OCI-LY7 (cell line): ENCODE data around the gene ZNF474. TPM values are rescaled to one million over a fixed set of nuclear protein-coding genes. Genes with fewer than 3 reads are reported as not detected.

Experiments
- BruUV-seq: library from RNA; stranded (reverse); fragments of 400-500 nt; replicated peaks from 2 replicates; lab custom pipeline; 2021; lab: Mats Ljungman, UMichigan
- CTCF ChIA-PET: fragments of 300-600 bp; sonication (Branson Sonifier 250); formaldehyde crosslinking; loops from one replicate; lab custom pipeline; 2022; ENCODE audit warnings: antibody characterized with exemption; ENCODE audit not compliant: unreplicated experiment; lab: Charles Lee
- POLR2A ChIA-PET: fragments of 300-600 bp; sonication (Branson Sonifier 250); formaldehyde crosslinking; loops from one replicate; lab custom pipeline; 2022; ENCODE audit warnings: antibody characterized with exemption; lab: Charles Lee
- DNase-seq: peaks from one replicate; pipeline ENCODE4 v3.0.0-alpha.2; 2015; ENCODE audit warnings: low spot score
- H2AFZ ChIP-seq: fragments of 200-600 bp; sonication (generic), shearing (Covaris generic); 2 replicates; pipeline ENCODE4 v1.6.1; 2014; ENCODE audit warnings: mild to moderate bottlenecking, antibody characterized with exemption, low read length, moderate library complexity
- H3K27ac ChIP-seq: fragments of 200-600 bp; sonication (generic); 2 replicates; pipeline ENCODE4 v1.5.1; 2014; ENCODE audit warnings: mixed run types, low read depth, mild to moderate bottlenecking, moderate library complexity, low read length, inconsistent platforms; ENCODE audit not compliant: poor library complexity, severe bottlenecking
- H3K36me3 ChIP-seq: fragments of 200-600 bp; sonication (generic); 2 replicates; pipeline ENCODE4 v1.6.1; 2014; ENCODE audit warnings: mild to moderate bottlenecking, antibody characterized with exemption, low read length, moderate library complexity, mixed read lengths; ENCODE audit not compliant: insufficient read depth
- H3K4me1 ChIP-seq: fragments of 200-600 bp; sonication (generic); 2 replicates; pipeline ENCODE4 v1.5.1; 2014; ENCODE audit warnings: mild to moderate bottlenecking, low read length; ENCODE audit not compliant: insufficient read depth, poor library complexity, severe bottlenecking
- H3K4me2 ChIP-seq: fragments of 200-600 bp; sonication (generic); 2 replicates; pipeline ENCODE4 v1.6.1; 2014; ENCODE audit warnings: mild to moderate bottlenecking, low read length
- H3K4me3 ChIP-seq: fragments of 200-600 bp; sonication (generic); 2 replicates; pipeline ENCODE4 v1.5.1; 2014; ENCODE audit warnings: mild to moderate bottlenecking, low read depth, low read length; ENCODE audit not compliant: poor library complexity, severe bottlenecking
- H3K79me2 ChIP-seq: fragments of 200-600 bp; sonication (generic); 2 replicates; pipeline ENCODE4 v1.6.1; 2016; ENCODE audit warnings: low read depth, mild to moderate bottlenecking, low read length, moderate library complexity, mixed read lengths; ENCODE audit not compliant: insufficient read depth
- H3K9me2 ChIP-seq: fragments of 200-600 bp; sonication (generic); 2 replicates; pipeline ENCODE4 v1.6.1; 2016; ENCODE audit warnings: mild to moderate bottlenecking, low read length, mixed read lengths; ENCODE audit not compliant: insufficient read depth
- H3K9me3 ChIP-seq: fragments of 200-600 bp; sonication (generic); 2 replicates; pipeline ENCODE4 v1.6.1; 2014; ENCODE audit warnings: mild to moderate bottlenecking, mixed run types, low read length, mixed read lengths
- H4K20me1 ChIP-seq: fragments of 200-600 bp; sonication (generic); 2 replicates; pipeline ENCODE4 v1.6.1; 2014; ENCODE audit warnings: mild to moderate bottlenecking, antibody characterized with exemption, low read length, moderate library complexity, mixed read lengths; ENCODE audit not compliant: insufficient read depth
- EZH2phosphoT487 ChIP-seq: fragments of 200-600 bp; sonication (generic); IDR thresholded peaks from 2 replicates; pipeline ENCODE4 v1.6.1; 2018; ENCODE audit warnings: low read depth, borderline replicate concordance, mild to moderate bottlenecking, mixed run types, antibody characterized with exemption, low read length, moderate library complexity, mixed read lengths
- intact Hi-C: fragments of 100-400 bp; cut with micrococcal nuclease; formaldehyde crosslinking; loops from one replicate; pipeline ENCODE4 v1.10.0; 2022; ENCODE audit not compliant: unreplicated experiment
- total RNA-seq, 2 experiments: library from RNA; depleted of rRNA in 1 of 2; stranded (reverse); fragments of >200 nt in 1 of 2; shearing (Covaris generic) in 1 of 2; gene quantifications; 2 replicates each; pipeline ENCODE4 v1.2.3, GENCODE V29; 2014 to 2022
- TF ChIP-seq, protein P1 (sequence below): fragments of 200-600 bp; sonication (generic); conservative IDR thresholded peaks from 2 replicates; pipeline ENCODE4 v1.5.1; 2014; ENCODE audit warnings: mild to moderate bottlenecking, antibody characterized with exemption, low read length, moderate library complexity, mixed read lengths

The ZNF474 gene
- total RNA-seq, 2 experiments from 2014 or later: not detected

DNA sequence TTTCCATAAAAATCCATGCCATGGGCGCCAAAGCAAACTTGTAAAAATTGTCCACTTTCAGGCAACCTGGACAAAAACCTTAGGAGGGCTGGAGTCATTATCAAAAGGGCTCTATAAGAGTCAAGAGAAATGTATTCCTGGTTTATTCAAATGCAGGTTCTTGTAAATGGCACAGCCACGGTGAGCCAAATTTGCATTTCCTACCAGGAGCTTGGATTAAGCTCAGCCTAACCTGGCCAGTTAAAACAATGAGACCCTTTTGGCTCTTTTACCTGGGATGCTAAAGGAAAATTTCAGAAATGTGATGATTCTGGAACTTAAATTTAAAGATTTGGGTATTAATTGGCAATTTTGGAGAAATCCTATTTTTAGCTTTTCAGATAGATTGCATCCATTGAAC is 8.9 kb upstream of the ZNF474 start:
- no peak overlapping the region for H2AFZ ChIP-seq
- TF ChIP-seq EZH2phosphoT487: no peak
- TF ChIP-seq, protein P1, sequence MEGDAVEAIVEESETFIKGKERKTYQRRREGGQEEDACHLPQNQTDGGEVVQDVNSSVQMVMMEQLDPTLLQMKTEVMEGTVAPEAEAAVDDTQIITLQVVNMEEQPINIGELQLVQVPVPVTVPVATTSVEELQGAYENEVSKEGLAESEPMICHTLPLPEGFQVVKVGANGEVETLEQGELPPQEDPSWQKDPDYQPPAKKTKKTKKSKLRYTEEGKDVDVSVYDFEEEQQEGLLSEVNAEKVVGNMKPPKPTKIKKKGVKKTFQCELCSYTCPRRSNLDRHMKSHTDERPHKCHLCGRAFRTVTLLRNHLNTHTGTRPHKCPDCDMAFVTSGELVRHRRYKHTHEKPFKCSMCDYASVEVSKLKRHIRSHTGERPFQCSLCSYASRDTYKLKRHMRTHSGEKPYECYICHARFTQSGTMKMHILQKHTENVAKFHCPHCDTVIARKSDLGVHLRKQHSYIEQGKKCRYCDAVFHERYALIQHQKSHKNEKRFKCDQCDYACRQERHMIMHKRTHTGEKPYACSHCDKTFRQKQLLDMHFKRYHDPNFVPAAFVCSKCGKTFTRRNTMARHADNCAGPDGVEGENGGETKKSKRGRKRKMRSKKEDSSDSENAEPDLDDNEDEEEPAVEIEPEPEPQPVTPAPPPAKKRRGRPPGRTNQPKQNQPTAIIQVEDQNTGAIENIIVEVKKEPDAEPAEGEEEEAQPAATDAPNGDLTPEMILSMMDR: no peak
- POLR2A ChIA-PET: no interaction called here
- CTCF ChIA-PET: no interaction called here
- BruUV-seq: no TSS peak
- H3K4me3 ChIP-seq: no peak overlapping the region
- H3K27ac ChIP-seq: no peak overlapping the region
- H3K36me3 ChIP-seq: no peaks in the 10 kb centered on the region
- H3K9me3 ChIP-seq: no peaks in the 10 kb centered on the region
- intact Hi-C loops: no loop called here
- no peaks in the 10 kb centered on the region for H3K4me1 ChIP-seq
- H3K4me2 ChIP-seq: no peak overlapping the region
- DNase-seq: no peak
- no peaks in the 10 kb centered on the region for H3K9me2 ChIP-seq
- no peaks in the 10 kb centered on the region for H4K20me1 ChIP-seq
- H3K79me2 ChIP-seq: no peaks in the 10 kb centered on the region

DNA sequence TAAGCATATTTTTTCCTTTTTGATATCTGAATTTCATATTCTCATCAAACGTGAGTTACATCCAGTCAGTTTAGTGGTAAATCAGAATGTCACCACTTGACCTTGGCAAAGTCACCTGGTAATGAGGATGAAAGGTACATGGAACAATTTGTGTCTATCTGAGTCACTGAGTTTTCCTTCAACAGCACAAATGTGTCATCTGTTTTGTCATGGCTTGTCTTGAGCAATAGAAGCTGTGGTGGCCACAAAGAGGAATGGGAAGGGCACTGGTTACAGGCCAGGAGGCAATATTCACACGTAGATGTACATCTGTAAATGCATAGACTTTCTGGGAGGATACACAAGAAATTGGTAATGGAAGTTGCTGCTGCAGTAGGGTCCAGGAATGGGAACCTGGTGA is 8.4 kb upstream of the ZNF474 start:
- no peak overlapping the region for H2AFZ ChIP-seq
- ChIA-PET CTCF (no interaction called here), POLR2A (interaction anchor here (0.9 kb wide), 1 partner anchor 8 kb away, joined by 5 read pairs; no protein-coding TSS in a partner anchor)
- H3K4me1 ChIP-seq: no peaks in the 10 kb centered on the region
- no peak overlapping the region for H3K4me3 ChIP-seq
- H3K9me3 ChIP-seq: no peaks in the 10 kb centered on the region
- no peaks in the 10 kb centered on the region for H3K36me3 ChIP-seq
- H4K20me1 ChIP-seq: no peaks in the 10 kb centered on the region
- no TSS peak for BruUV-seq
- no peaks in the 10 kb centered on the region for H3K79me2 ChIP-seq
- no peak for DNase-seq
- no peak for TF ChIP-seq EZH2phosphoT487
- TF ChIP-seq, protein P1: no peak
- H3K4me2 ChIP-seq: no peak overlapping the region
- intact Hi-C loops: no loop called here
- no peaks in the 10 kb centered on the region for H3K9me2 ChIP-seq
- H3K27ac ChIP-seq: no peak overlapping the region

DNA sequence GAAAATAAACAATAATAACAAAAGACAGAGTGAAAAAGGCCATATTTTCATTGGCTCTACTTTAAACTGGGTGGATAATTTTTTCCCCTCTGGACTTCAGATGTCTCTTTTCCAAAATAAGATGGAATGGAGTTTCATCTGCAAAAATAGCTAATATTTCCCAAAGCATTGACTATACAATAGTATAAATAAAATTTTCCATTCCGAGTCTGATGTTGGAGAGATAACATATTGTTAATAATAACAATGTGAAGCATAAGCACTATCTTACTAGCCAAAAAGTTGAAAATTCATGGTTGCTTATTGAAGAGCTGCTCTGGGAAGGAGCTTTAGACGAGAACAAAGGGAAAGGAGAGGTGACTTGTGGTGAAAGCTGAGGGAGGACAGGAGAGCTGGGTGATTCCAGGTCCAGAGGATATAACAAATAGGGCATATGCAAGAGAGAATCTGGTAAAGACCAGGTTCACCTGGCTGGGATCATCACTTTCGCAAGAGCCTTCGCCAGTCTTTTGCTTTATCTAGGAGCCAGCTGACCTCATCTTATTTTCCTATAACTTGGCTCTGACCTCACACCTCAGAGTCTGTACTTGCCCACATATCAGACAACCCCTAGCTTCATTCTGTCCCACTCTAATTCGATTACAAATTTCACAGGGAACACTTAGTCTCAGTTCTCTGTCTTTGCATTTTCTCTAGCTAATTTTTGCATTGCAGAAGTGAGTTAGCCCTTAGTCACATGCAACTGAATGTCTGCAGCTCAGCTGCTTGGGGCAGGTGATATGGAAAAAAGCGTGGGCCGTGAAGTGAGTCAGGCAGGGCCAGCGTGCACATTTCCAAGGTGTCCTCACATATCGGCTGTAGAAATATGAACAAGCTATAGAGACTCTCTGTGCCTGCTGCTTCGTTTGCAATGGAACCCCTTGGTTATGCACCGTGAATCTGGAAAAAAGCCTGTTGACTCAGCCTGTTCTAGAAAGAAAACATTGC is 7.6 kb upstream of the ZNF474 start:
- H3K9me3 ChIP-seq: no peaks in the 10 kb centered on the region
- H3K27ac ChIP-seq: no peak overlapping the region
- no peaks in the 10 kb centered on the region for H3K9me2 ChIP-seq
- no peak overlapping the region for H2AFZ ChIP-seq
- intact Hi-C loops: no loop called here
- no peaks in the 10 kb centered on the region for H3K79me2 ChIP-seq
- ChIA-PET POLR2A (interaction anchor here (0.7 to 0.9 kb wide), 2 partner anchors 9 to 1071 kb away, joined by 3 to 5 read pairs; no protein-coding TSS in a partner anchor), CTCF (no interaction called here)
- BruUV-seq: no TSS peak
- H3K4me3 ChIP-seq: no peak overlapping the region
- DNase-seq: no peak
- H4K20me1 ChIP-seq: no peaks in the 10 kb centered on the region
- no peaks in the 10 kb centered on the region for H3K4me1 ChIP-seq
- no peak for TF ChIP-seq EZH2phosphoT487
- TF ChIP-seq, protein P1: no peak
- H3K36me3 ChIP-seq: no peaks in the 10 kb centered on the region
- H3K4me2 ChIP-seq: no peak overlapping the region
